IPS-18a (cell line): ENCODE data around the gene CYP39A1.
A peak's percentile ranks its signal among the peaks of the same experiment; 100 is the strongest.

ENCODE experiments used
- H3K27ac ChIP-seq: one replicate; pipeline ENCODE4 v1.5.1; 2013; ENCODE audit warnings: low read length
- H3K27me3 ChIP-seq: one replicate; pipeline ENCODE4 v1.6.1; 2013; ENCODE audit warnings: mild to moderate bottlenecking, low read length; ENCODE audit not compliant: control insufficient read depth, insufficient read depth
- H3K36me3 ChIP-seq: one replicate; pipeline ENCODE4 v1.6.1; 2013; ENCODE audit warnings: low read depth, low read length; ENCODE audit not compliant: control insufficient read depth
- H3K4me1 ChIP-seq: one replicate; pipeline ENCODE4 v1.6.1; 2013; ENCODE audit warnings: low read depth, low read length; ENCODE audit not compliant: control insufficient read depth
- H3K4me3 ChIP-seq: one replicate; pipeline ENCODE4 v1.5.1; 2013; ENCODE audit warnings: low read length
- H3K9ac ChIP-seq: one replicate; pipeline ENCODE4 v1.6.1; 2013; ENCODE audit warnings: mild to moderate bottlenecking, low read length, moderate library complexity
- H3K9me3 ChIP-seq: one replicate; pipeline ENCODE4 v1.6.1; 2013; ENCODE audit warnings: low read depth, low read length; ENCODE audit not compliant: control insufficient read depth

CYP39A1 gene, protein sequence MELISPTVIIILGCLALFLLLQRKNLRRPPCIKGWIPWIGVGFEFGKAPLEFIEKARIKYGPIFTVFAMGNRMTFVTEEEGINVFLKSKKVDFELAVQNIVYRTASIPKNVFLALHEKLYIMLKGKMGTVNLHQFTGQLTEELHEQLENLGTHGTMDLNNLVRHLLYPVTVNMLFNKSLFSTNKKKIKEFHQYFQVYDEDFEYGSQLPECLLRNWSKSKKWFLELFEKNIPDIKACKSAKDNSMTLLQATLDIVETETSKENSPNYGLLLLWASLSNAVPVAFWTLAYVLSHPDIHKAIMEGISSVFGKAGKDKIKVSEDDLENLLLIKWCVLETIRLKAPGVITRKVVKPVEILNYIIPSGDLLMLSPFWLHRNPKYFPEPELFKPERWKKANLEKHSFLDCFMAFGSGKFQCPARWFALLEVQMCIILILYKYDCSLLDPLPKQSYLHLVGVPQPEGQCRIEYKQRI

DNA sequence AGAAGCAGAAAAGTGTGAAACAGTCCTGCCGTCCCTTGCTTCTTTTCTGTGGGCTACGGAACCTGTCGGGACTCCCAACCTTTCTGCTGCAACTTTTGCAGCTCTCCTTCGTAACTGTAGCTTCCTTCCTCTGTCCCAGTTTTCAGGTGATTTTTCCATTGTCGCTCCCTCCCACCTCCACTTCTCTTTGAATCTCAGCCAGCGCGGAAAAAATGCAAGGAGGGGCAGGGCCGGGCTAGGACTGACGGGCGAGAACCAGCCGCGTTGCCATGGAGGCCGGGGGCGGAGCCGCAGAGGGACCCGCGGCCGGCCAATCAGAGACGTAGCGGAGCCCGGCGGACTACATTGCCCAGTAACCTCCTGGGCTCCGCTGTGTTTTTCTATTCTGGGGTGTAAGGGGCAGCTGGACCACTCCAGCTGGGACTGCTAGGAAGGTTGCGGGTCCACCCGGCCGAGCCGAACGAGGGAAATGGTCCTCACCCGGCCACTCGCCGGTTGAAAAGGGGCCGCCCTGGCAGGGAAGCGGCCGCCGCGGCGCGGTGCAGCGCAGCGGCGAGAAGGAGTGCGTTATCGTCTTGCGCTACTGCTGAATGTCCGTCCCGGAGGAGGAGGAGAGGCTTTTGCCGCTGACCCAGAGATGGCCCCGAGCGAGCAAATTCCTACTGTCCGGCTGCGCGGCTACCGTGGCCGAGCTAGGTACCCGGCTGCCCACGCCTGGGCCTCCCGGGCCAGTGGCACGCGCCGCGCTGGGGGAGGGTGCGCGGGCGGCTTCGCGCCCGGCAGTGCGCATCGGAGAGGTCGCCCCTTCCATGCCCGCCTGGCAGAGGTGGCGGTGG is at the start of gene CYP39A1, which contains the start of gene SLC25A27:
TSS of gene CYP39A1 (minus strand) at position 216 of the 836 bp plus-strand sequence. CDS start 236 bp downstream, outside the sequence.
TSS of gene SLC25A27 (plus strand) at position 373 of the 836 bp plus-strand sequence. CDS start at position 591, 218 bp downstream.
- Histone ChIP-seq H3K27me3 (peaks cover 20% of the 10 kb centered on the region), H3K36me3 (no peaks in the 10 kb centered on the region), H3K4me3 (peak within 1 kb of the TSS; percentile 95), H3K9ac (peak within 1 kb of the TSS; percentile 78), H3K4me1 (peaks cover 9% of the 10 kb centered on the region), H3K9me3 (no peaks in the 10 kb centered on the region), H3K27ac (no peak within 1 kb of the TSS)

DNA sequence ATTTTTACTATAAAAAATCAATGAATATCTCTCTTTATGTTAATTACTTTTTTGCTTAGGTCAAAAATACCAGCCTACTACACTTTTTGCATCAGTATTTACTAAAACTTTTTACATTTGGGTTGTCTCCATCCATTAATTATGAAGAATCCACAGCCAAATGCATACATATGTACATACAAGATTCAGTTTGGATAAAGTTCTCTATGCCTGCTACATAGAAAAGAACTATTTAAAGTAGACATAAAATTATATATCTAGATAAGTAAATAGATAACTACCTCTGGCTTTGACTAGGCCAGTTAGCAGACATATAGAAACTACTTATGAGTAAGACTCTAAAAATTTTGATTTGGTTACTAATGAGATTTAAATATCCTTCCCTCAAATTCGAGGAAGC is 47.4 kb upstream of the CYP39A1 start:
- Histone ChIP-seq H3K9me3 (no peaks in the 10 kb centered on the region), H3K27ac (no peak overlapping the region), H3K36me3 (no peaks in the 10 kb centered on the region), H3K27me3 (no peaks in the 10 kb centered on the region), H3K4me3 (no peak overlapping the region), H3K4me1 (no peaks in the 10 kb centered on the region), H3K9ac (no peak overlapping the region)

DNA sequence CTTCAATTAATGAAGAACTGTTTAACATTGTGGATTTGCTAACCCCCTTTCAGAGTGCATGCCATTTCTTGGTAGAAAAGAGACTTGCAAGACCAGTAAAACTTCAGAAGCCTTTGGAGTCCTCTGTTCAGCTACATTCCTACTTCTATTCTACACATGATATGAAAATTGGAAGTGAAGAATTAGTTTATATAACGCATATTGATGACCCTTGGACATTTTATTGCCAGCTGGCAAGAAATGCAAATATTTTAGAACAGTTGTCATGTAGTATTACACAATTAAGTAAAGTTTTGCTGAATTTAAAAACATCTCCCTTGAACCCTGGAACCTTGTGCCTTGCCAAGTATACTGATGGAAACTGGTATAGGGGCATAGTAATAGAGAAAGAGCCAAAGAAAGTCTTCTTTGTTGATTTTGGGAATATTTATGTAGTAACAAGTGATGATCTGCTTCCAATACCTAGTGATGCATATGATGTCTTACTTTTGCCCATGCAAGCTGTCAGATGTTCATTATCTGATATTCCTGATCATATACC is 38.4 kb upstream of the CYP39A1 start:
- Histone ChIP-seq H3K27ac (no peak overlapping the region), H3K4me1 (no peaks in the 10 kb centered on the region), H3K36me3 (no peaks in the 10 kb centered on the region), H3K4me3 (no peak overlapping the region), H3K27me3 (no peaks in the 10 kb centered on the region), H3K9me3 (no peaks in the 10 kb centered on the region), H3K9ac (no peak overlapping the region)

DNA sequence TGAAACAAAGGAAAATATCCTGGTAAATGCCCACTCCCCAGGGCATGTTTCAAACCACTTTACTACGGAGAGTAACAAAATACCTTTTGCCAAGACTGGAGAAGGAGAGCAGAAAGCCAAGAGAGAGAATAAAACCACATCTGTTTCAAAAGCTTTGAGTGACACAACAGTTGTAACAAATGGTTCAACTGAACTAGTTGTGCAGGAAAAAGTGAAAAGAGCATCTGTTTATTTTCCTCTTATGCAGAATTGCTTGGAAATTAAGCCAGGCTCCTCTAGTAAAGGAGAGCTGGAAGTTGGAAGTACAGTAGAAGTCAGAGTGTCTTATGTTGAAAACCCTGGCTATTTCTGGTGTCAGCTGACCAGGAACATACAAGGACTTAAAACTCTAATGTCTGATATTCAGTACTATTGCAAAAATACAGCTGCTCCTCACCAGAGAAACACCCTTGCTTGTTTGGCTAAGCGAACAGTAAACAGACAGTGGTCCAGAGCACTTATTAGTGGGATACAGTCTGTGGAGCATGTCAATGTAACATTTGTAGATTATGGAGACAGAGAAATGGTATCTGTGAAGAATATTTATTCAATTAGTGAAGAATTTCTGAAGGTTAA is 37.6 kb upstream of the CYP39A1 start:
- no peaks in the 10 kb centered on the region for H3K36me3 ChIP-seq
- H3K4me3 ChIP-seq: no peak overlapping the region
- no peak overlapping the region for H3K27ac ChIP-seq
- H3K9ac ChIP-seq: no peak overlapping the region
- H3K27me3 ChIP-seq: no peaks in the 10 kb centered on the region
- no peaks in the 10 kb centered on the region for H3K4me1 ChIP-seq
- H3K9me3 ChIP-seq: no peaks in the 10 kb centered on the region

DNA sequence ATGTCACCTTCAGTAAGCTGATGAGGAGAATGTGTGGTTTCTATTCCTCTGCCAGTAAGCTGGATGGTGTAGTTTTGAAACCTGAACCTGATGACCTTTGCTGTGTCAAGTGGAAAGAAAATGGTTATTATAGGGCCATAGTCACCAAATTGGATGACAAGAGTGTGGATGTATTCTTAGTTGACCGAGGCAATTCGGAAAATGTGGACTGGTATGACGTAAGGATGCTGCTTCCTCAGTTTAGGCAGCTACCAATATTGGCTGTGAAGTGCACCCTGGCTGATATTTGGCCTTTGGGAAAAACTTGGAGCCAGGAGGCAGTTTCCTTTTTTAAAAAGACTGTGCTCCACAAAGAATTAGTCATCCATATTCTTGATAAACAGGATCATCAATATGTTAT is 37.0 kb upstream of the CYP39A1 start:
- Histone ChIP-seq H3K27me3 (no peaks in the 10 kb centered on the region), H3K4me3 (no peak overlapping the region), H3K9me3 (no peaks in the 10 kb centered on the region), H3K9ac (no peak overlapping the region), H3K4me1 (no peaks in the 10 kb centered on the region), H3K27ac (no peak overlapping the region), H3K36me3 (no peaks in the 10 kb centered on the region)

DNA sequence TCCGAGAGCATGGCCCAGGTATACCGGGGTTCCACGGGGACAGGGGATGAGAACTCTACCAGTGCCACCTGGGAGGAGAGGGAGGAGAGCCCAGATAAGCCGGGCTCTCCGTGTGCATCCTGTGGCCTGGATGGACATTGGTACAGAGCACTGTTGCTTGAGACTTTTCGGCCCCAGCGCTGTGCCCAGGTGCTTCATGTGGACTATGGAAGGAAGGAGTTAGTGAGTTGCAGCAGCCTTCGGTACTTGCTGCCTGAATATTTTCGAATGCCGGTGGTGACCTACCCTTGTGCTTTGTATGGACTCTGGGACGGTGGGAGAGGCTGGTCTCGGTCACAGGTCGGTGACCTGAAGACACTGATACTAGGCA is 36.3 kb upstream of the CYP39A1 start:
- Histone ChIP-seq H3K4me1 (no peaks in the 10 kb centered on the region), H3K27me3 (no peaks in the 10 kb centered on the region), H3K4me3 (no peak overlapping the region), H3K9ac (no peak overlapping the region), H3K27ac (no peak overlapping the region), H3K36me3 (no peaks in the 10 kb centered on the region), H3K9me3 (no peaks in the 10 kb centered on the region)

DNA sequence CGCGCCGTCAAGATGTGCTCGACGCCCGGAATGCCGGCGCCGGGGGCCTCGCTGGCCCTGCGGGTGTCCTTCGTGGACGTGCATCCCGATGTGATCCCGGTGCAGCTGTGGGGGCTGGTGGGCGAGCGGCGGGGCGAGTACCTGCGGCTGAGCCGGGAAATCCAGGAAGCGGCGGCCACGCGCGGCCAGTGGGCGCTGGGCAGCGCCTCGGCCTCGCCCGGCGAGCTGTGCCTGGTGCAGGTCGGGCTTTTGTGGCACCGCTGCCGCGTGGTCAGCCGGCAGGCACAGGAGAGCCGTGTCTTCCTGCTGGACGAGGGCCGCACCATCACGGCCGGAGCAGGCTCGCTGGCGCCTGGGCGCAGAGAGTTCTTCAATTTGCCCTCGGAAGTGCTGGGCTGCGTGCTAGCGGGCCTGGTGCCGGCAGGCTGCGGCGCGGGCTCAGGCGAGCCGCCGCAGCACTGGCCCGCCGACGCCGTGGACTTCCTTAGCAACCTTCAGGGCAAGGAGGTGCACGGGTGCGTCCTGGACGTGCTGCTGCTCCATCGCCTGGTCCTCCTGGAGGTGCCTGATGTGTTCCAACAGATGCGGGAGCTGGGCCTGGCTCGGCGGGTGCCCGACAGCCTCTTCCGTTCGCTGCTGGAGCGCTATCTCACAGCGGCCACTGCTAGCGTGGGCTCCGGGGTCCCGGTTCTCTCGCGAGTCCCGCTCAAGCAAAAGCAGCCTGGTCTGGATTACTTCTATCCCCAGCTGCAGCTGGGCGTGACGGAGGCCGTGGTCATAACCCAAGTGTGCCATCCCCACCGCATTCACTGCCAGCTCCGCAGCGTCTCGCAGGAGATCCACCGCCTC is 35.7 kb upstream of the CYP39A1 start:
- H3K27me3 ChIP-seq: no peaks in the 10 kb centered on the region
- H3K27ac ChIP-seq: no peak overlapping the region
- no peak overlapping the region for H3K4me3 ChIP-seq

DNA sequence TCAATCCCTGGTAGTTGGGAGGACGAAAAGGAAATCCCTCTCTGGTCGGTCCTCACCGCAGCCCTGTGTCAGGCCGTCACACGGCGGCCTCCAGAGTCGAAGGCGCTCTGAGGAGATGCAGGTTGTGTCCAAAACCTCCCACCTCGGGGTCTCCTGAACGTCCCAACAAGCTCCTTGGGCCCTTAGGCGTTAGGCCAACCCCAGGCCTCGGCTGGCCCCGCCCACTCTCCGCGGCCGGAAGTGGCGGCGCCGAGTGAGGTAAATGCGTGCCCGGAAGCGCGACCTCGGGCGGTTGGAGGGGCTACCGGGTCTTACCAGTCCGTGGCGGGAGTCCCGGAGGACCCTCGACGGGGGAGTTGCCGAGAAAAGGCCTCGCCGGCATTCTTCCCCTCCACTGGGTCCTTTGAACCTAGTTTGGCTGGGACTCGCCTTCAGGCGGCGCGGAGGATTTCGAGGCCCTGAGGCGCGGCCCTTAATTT is 35.0 kb upstream of the CYP39A1 start, which contains the start of gene TDRD6:
TSS of gene TDRD6 (plus strand) at position 267 of the 479 bp plus-strand sequence. CDS start 244 bp downstream, outside the sequence.
- H3K27me3 ChIP-seq: no peaks in the 10 kb centered on the region
- no peaks in the 10 kb centered on the region for H3K36me3 ChIP-seq
- H3K4me3 ChIP-seq: no peak within 1 kb of the TSS

More for the DNA sequence above, 35.7 kb upstream of the CYP39A1 start:
- H3K9ac ChIP-seq: no peak overlapping the region
- no peaks in the 10 kb centered on the region for H3K4me1 ChIP-seq
- no peaks in the 10 kb centered on the region for H3K9me3 ChIP-seq
- H3K36me3 ChIP-seq: no peaks in the 10 kb centered on the region

DNA sequence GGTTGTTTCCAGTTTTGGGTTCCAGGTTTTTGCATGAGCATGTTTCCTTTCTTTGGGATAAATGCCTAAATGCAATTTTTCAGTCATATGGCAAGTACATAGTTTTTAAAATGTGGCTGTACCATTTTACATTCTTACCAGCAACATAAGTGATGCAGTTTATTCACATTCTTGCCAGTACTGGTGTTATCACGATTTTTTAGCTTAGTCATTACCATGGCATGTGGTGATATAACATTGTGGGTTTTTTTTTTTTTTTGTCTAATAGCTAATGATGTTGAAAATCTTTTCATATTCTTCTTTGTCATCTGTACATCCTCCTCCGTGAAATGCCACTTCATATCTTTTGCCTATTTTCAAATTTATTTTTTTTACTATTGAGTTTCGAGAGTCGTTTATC is 32.2 kb upstream of the CYP39A1 start:
- Histone ChIP-seq H3K4me1 (no peaks in the 10 kb centered on the region), H3K36me3 (no peaks in the 10 kb centered on the region), H3K9ac (no peak overlapping the region), H3K27ac (no peak overlapping the region), H3K27me3 (no peaks in the 10 kb centered on the region), H3K9me3 (no peaks in the 10 kb centered on the region), H3K4me3 (no peak overlapping the region)

More for the DNA sequence above, 35.0 kb upstream of the CYP39A1 start, which contains the start of gene TDRD6:
- Histone ChIP-seq H3K9me3 (no peaks in the 10 kb centered on the region), H3K4me1 (no peaks in the 10 kb centered on the region), H3K27ac (no peak within 1 kb of the TSS), H3K9ac (no peak within 1 kb of the TSS)

DNA sequence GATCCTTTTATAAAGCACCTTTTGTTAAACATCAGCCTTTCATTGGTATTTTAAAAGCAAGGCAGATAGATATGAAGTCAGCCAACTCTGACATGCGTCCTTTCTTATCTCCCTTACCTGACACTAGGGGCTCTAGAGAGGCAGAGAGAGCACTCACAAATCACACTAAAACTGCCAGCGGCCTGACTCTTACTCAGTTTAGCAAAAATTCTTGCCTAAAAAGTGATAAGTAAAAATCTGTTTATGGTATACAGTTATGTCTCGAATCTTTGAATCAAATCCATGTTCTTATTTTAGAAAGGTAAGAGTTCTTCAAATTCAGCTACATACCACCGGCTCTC is 24.7 kb upstream of the CYP39A1 start:
- Histone ChIP-seq H3K27me3 (no peaks in the 10 kb centered on the region), H3K27ac (no peak overlapping the region), H3K4me1 (no peaks in the 10 kb centered on the region), H3K4me3 (no peak overlapping the region), H3K36me3 (no peaks in the 10 kb centered on the region), H3K9ac (no peak overlapping the region), H3K9me3 (no peaks in the 10 kb centered on the region)
